H9 (cell line): Measurements from ENCODE around the gene LRRK2. TPM values are rescaled to one million over a fixed set of nuclear protein-coding genes. Genes with fewer than 3 reads are reported as not detected.

ENCODE experiments used
- DNase-seq: peaks from one replicate; pipeline ENCODE4 v3.0.0-alpha.2; 2017
- H2AFZ ChIP-seq: one replicate; pipeline ENCODE4 v1.6.1; 2013; ENCODE audit warnings: mild to moderate bottlenecking, low read length, control low read depth, moderate library complexity
- H2AK5ac ChIP-seq: 2 replicates; pipeline ENCODE4 v1.6.1; 2013; ENCODE audit warnings: low read length, control low read depth, mixed read lengths; ENCODE audit not compliant: insufficient read length
- H2BK120ac ChIP-seq: one replicate; pipeline ENCODE4 v1.6.1; 2013; ENCODE audit warnings: low read depth, mild to moderate bottlenecking, low read length, control low read depth, inconsistent platforms; ENCODE audit not compliant: poor library complexity, severe bottlenecking
- H2BK12ac ChIP-seq: 2 replicates; pipeline ENCODE4 v1.6.1; 2013; ENCODE audit warnings: low read length, control low read depth, mixed read lengths, low read depth; ENCODE audit not compliant: insufficient read length
- H2BK15ac ChIP-seq: 2 replicates; pipeline ENCODE4 v1.6.1; 2013; ENCODE audit warnings: low read depth, low read length, control low read depth
- H2BK20ac ChIP-seq: one replicate; pipeline ENCODE4 v1.6.1; 2013; ENCODE audit warnings: low read depth, mild to moderate bottlenecking, low read length, control low read depth, inconsistent platforms; ENCODE audit not compliant: poor library complexity, severe bottlenecking
- H2BK5ac ChIP-seq: 2 replicates; pipeline ENCODE4 v1.6.1; 2013; ENCODE audit warnings: low read length, control low read depth, mixed read lengths; ENCODE audit not compliant: insufficient read length
- H3K14ac ChIP-seq: 2 replicates; pipeline ENCODE4 v1.6.1; 2013; ENCODE audit warnings: low read length, control low read depth; ENCODE audit not compliant: insufficient read depth
- H3K18ac ChIP-seq: 2 replicates; pipeline ENCODE4 v1.6.1; 2013; ENCODE audit warnings: low read depth, mild to moderate bottlenecking, mixed read lengths, low read length, control low read depth; ENCODE audit not compliant: insufficient read length
- H3K23ac ChIP-seq: 2 replicates; pipeline ENCODE4 v1.6.1; 2013; ENCODE audit warnings: low read length, control low read depth, mixed read lengths, low read depth; ENCODE audit not compliant: insufficient read length
- H3K23me2 ChIP-seq: 2 replicates; pipeline ENCODE4 v1.6.1; 2013; ENCODE audit warnings: low read depth, mild to moderate bottlenecking, mixed read lengths, low read length, control low read depth; ENCODE audit not compliant: insufficient read length, poor library complexity, severe bottlenecking
- H3K27ac ChIP-seq: 2 replicates; pipeline ENCODE4 v1.5.1; 2013; ENCODE audit warnings: low read length, control low read depth, mixed read lengths, low read depth; ENCODE audit not compliant: insufficient read length
- H3K27me3 ChIP-seq: 2 replicates; pipeline ENCODE4 v1.6.1; 2013; ENCODE audit warnings: low read length, control low read depth, inconsistent platforms; ENCODE audit not compliant: insufficient read depth
- H3K4ac ChIP-seq: 2 replicates; pipeline ENCODE4 v1.6.1; 2013; ENCODE audit warnings: low read depth, mild to moderate bottlenecking, control low read depth, inconsistent platforms, low read length, moderate library complexity
- H3K4me1 ChIP-seq: 2 replicates; pipeline ENCODE4 v1.6.1; 2013; ENCODE audit warnings: low read length, control low read depth, inconsistent platforms; ENCODE audit not compliant: insufficient read depth
- H3K4me2 ChIP-seq: 2 replicates; pipeline ENCODE4 v1.6.1; 2013; ENCODE audit warnings: low read length, control low read depth, mixed read lengths; ENCODE audit not compliant: insufficient read length, insufficient read depth
- H3K56ac ChIP-seq: 2 replicates; pipeline ENCODE4 v1.6.1; 2013; ENCODE audit warnings: low read depth, mild to moderate bottlenecking, mixed read lengths, low read length, control low read depth; ENCODE audit not compliant: insufficient read length
- H3K79me1 ChIP-seq: 2 replicates; pipeline ENCODE4 v1.6.1; 2013; ENCODE audit warnings: low read depth, mild to moderate bottlenecking, moderate library complexity, low read length, control low read depth, inconsistent platforms; ENCODE audit not compliant: insufficient read depth, poor library complexity, severe bottlenecking
- H3K79me2 ChIP-seq: 2 replicates; pipeline ENCODE4 v1.6.1; 2013; ENCODE audit warnings: low read length, control low read depth, inconsistent platforms; ENCODE audit not compliant: insufficient read depth
- H3K9ac ChIP-seq: 2 replicates; pipeline ENCODE4 v1.6.1; 2013; ENCODE audit warnings: low read length, control low read depth, mixed read lengths; ENCODE audit not compliant: insufficient read length; ENCODE audit errors: extremely low read depth
- H3K9me3 ChIP-seq: one replicate; pipeline ENCODE4 v1.6.1; 2013; ENCODE audit warnings: low read depth, low read length, inconsistent platforms; ENCODE audit not compliant: control insufficient read depth
- H3T11ph ChIP-seq: one replicate; pipeline ENCODE4 v1.6.1; 2013; ENCODE audit warnings: mild to moderate bottlenecking, low read length, control low read depth, inconsistent platforms
- H4K20me1 ChIP-seq: one replicate; pipeline ENCODE4 v1.6.1; 2013; ENCODE audit not compliant: control insufficient read depth, insufficient read length, insufficient read depth
- H4K5ac ChIP-seq: 2 replicates; pipeline ENCODE4 v1.6.1; 2013; ENCODE audit warnings: low read depth, mild to moderate bottlenecking, mixed read lengths, low read length, control low read depth; ENCODE audit not compliant: insufficient read length
- H4K8ac ChIP-seq: replicated peaks from 2 replicates; pipeline ENCODE4 v1.6.1; 2013; ENCODE audit warnings: low read length, control low read depth, mixed read lengths, low read depth; ENCODE audit not compliant: insufficient read length
- H4K91ac ChIP-seq: 2 replicates; pipeline ENCODE4 v1.6.1; 2013; ENCODE audit warnings: low read depth, mild to moderate bottlenecking, moderate library complexity, mixed read lengths, low read length, control low read depth; ENCODE audit not compliant: insufficient read length
- H3K27ac Mint-ChIP-seq, 3 experiments: 2 replicates in 2 of 3; 3 replicates in 1 of 3; pipeline ENCODE4 v1.8.0; 2020 to 2021; ENCODE audit warnings: mixed read lengths in 3 of 3, mild to moderate bottlenecking in 1 of 3, moderate library complexity in 1 of 3
- H3K27me3 Mint-ChIP-seq: 2 replicates; pipeline ENCODE4 v1.8.0; 2021; ENCODE audit warnings: low read depth, mild to moderate bottlenecking, moderate library complexity, mixed read lengths
- H3K36me3 Mint-ChIP-seq, 3 experiments: 2 replicates in 2 of 3; 3 replicates in 1 of 3; pipeline ENCODE4 v1.8.0; 2020 to 2021; ENCODE audit warnings: low read depth in 3 of 3, mixed read lengths in 3 of 3; ENCODE audit not compliant: insufficient read depth in 1 of 3
- H3K4me1 Mint-ChIP-seq, 2 experiments: 2 replicates each; pipeline ENCODE4 v1.8.0; 2020; ENCODE audit warnings: mixed read lengths in 2 of 2
- H3K4me3 Mint-ChIP-seq, 2 experiments: 2 replicates in 1 of 2; 3 replicates in 1 of 2; pipeline ENCODE4 v1.8.0; 2020 to 2021; ENCODE audit warnings: mild to moderate bottlenecking in 2 of 2, mixed read lengths in 2 of 2, moderate library complexity in 1 of 2
- H3K9me3 Mint-ChIP-seq, 2 experiments: 2 replicates in 1 of 2; 3 replicates in 1 of 2; pipeline ENCODE4 v1.8.0; 2020; ENCODE audit warnings: mild to moderate bottlenecking in 2 of 2, mixed read lengths in 2 of 2, moderate library complexity in 1 of 2
- WGBS: extraction: QIAGEN DNeasy Blood & Tissue Kit; methylation state at CpG from one replicate; pipeline ENCODE4 v1.1.7; 2013; ENCODE audit warnings: missing lambda C conversion rate, low lambda C conversion rate, mixed read lengths; ENCODE audit not compliant: insufficient read length; ENCODE audit errors: extremely low coverage; 5-methylcytosine and 5-hydroxymethylcytosine counted together
- total RNA-seq: library from RNA; stranded (reverse); gene quantifications from 2 replicates; pipeline ENCODE4 v1.2.1, GENCODE V29; 2021
- TF ChIP-seq, protein P1 (sequence below): fragments of 200-600 bp; sonication (generic); conservative IDR thresholded peaks from 3 replicates; pipeline ENCODE4 v1.8.0; 2021; ENCODE audit warnings: antibody characterized with exemption, mild to moderate bottlenecking

The LRRK2 gene
- total RNA-seq, 1 experiment from 2014 or later = 0.17 TPM

DNA sequence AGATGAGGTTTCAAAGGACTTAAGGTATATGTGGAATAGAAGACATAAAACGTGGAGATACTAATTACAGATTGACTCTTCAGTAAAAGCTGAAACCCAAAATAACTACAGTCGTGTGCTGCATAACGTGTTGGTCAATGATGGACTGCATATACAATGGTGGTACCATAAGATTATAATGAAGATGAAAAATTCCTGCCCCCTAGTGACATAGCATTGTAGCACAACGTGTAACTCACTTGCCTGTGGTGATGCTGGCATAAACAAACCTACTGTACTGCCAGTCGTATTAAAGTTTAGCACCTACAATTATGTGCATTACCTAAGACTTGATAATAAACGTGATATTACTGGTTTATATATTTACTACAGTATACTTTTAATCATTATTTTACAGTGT is 150.3 kb downstream of the LRRK2 start:
- TF ChIP-seq, protein P1, sequence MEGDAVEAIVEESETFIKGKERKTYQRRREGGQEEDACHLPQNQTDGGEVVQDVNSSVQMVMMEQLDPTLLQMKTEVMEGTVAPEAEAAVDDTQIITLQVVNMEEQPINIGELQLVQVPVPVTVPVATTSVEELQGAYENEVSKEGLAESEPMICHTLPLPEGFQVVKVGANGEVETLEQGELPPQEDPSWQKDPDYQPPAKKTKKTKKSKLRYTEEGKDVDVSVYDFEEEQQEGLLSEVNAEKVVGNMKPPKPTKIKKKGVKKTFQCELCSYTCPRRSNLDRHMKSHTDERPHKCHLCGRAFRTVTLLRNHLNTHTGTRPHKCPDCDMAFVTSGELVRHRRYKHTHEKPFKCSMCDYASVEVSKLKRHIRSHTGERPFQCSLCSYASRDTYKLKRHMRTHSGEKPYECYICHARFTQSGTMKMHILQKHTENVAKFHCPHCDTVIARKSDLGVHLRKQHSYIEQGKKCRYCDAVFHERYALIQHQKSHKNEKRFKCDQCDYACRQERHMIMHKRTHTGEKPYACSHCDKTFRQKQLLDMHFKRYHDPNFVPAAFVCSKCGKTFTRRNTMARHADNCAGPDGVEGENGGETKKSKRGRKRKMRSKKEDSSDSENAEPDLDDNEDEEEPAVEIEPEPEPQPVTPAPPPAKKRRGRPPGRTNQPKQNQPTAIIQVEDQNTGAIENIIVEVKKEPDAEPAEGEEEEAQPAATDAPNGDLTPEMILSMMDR = peak; percentile 60
- no peak overlapping the region for H2BK120ac ChIP-seq
- H3T11ph ChIP-seq = no peak overlapping the region
- H2BK5ac ChIP-seq = no peak overlapping the region
- H2AK5ac ChIP-seq = no peak overlapping the region
- H2BK20ac ChIP-seq = no peak overlapping the region
- no peaks in the 10 kb centered on the region for H3K36me3 Mint-ChIP-seq
- no peak overlapping the region for H2AFZ ChIP-seq
- H3K9me3 ChIP-seq = no peaks in the 10 kb centered on the region
- no peaks in the 10 kb centered on the region for H3K4me1 Mint-ChIP-seq
- H3K4me3 Mint-ChIP-seq = no peak overlapping the region
- no peaks in the 10 kb centered on the region for H3K27me3 ChIP-seq
- H3K27me3 Mint-ChIP-seq = no peaks in the 10 kb centered on the region
- no peaks in the 10 kb centered on the region for H3K79me1 ChIP-seq
- H3K4ac ChIP-seq = no peak overlapping the region
- H4K91ac ChIP-seq = no peak overlapping the region
- H3K23me2 ChIP-seq = no peaks in the 10 kb centered on the region
- H3K79me2 ChIP-seq = no peaks in the 10 kb centered on the region
- no peak overlapping the region for H3K23ac ChIP-seq
- no peak for DNase-seq
- no peak overlapping the region for H2BK15ac ChIP-seq
- H4K5ac ChIP-seq = no peak overlapping the region
- no peak overlapping the region for H3K18ac ChIP-seq
- H4K20me1 ChIP-seq = no peaks in the 10 kb centered on the region
- H2BK12ac ChIP-seq = no peak overlapping the region
- no peak overlapping the region for H3K14ac ChIP-seq
- H3K4me2 ChIP-seq = no peak overlapping the region
- no peak overlapping the region for H3K9ac ChIP-seq
- no peak overlapping the region for H3K27ac Mint-ChIP-seq
- H3K9me3 Mint-ChIP-seq = no peaks in the 10 kb centered on the region
- H4K8ac ChIP-seq = no peak overlapping the region
- H3K4me1 ChIP-seq = no peaks in the 10 kb centered on the region
- H3K56ac ChIP-seq = no peak overlapping the region
- whole genome bisulfite sequencing = no CpG with 5 or more reads among the region's 6 CpGs
- no peak overlapping the region for H3K27ac ChIP-seq
